ENCODE data around the gene CCSER2. TPM values are rescaled to one million over a fixed set of nuclear protein-coding genes. Genes with fewer than 3 reads are reported as not detected.

The CCSER2 gene
- total and polyA plus RNA-seq, 2 donors (not counting 1 experiment from before 2014, with no cell fraction given), result 6.0 to 45.9 TPM

DNA sequence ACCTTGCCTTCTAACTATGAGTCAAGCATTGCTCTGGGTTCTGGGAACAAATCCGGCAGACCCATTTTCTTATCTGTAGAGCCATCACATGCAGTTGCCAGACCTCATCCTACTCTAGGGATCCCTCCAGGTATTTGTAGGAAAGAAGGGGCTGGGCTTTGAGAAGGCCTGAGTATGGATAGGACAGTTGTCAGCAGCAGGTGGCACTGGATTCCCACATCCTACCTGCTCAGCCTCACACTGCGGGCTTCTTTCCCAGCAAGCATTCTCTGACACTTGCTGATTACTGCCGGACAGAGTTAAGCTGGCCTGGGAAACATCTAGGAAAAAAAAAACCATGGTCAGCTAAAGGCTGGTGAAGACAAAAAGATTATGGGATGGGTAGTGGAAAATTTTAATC, 224.1 kb downstream of the CCSER2 start:
- no peaks in the 10 kb centered on the region for H3K36me3 ChIP-seq (replicated peaks in 1 of 2; ENCODE audit: control extremely low read depth in 1 of 2, control insufficient read depth in 1 of 2, extremely low read depth in 1 of 2, insufficient read depth in 2 of 2, low read length in 1 of 2)
- Mint-ChIP-seq H3K9me3 (ENCODE audit: insufficient read depth) (no peaks in the 10 kb centered on the region), H3K4me3 (no peak overlapping the region), H3K4me1 (no peaks in the 10 kb centered on the region), H3K27me3 (peaks cover 20% of the 10 kb centered on the region), H3K27ac (no peak overlapping the region)
- no peaks in the 10 kb centered on the region for H3K9me3 ChIP-seq (ENCODE audit: control extremely low read depth in 1 of 3, control insufficient read depth in 2 of 3, insufficient read depth in 1 of 3, low read length in 2 of 3)
- ATAC-seq (ENCODE audit: low read depth), result no peak
- no peak for DNase-seq
- POLR2A ChIA-PET, result no interaction called here
- H3K9ac ChIP-seq (ENCODE audit: low read length), result no peak overlapping the region
- no peaks in the 10 kb centered on the region for H3K79me2 ChIP-seq (ENCODE audit: control insufficient read depth, insufficient read depth, low read length)
- H4K20me1 ChIP-seq (ENCODE audit: control insufficient read depth, insufficient read depth, low read length, poor library complexity, severe bottlenecking), result no peaks in the 10 kb centered on the region
- H3K4me2 ChIP-seq (replicated peaks; ENCODE audit: low read depth, low read length, poor library complexity, severe bottlenecking), result no peak overlapping the region
- no peak overlapping the region for H2AFZ ChIP-seq (ENCODE audit: insufficient read depth, low read depth, low read length, poor library complexity, severe bottlenecking)
- peaks cover 0 to 5% (median 0%) of the 10 kb centered on the region in 4 experiments for H3K27me3 ChIP-seq (replicated peaks in 1 of 4; ENCODE audit: control extremely low read depth in 1 of 4, control insufficient read depth in 3 of 4, insufficient read depth in 4 of 4, low read length in 3 of 4)
- CTCF ChIA-PET, result no interaction called here
- no peak overlapping the region for H3K4me3 ChIP-seq (ENCODE audit: control extremely low read depth in 1 of 5, extremely low read depth in 1 of 5, insufficient read depth in 1 of 5, low read depth in 2 of 5, low read length in 4 of 5)
- no peak overlapping the region for H3K27ac ChIP-seq (ENCODE audit: low read length in 2 of 2)
- intact Hi-C loops (cut with micrococcal nuclease), result no loop called here
- no peaks in the 10 kb centered on the region for H3K4me1 ChIP-seq (ENCODE audit: control insufficient read depth in 2 of 2, insufficient read depth in 2 of 2, low read length in 2 of 2)
- TF ChIP-seq, protein P1, sequence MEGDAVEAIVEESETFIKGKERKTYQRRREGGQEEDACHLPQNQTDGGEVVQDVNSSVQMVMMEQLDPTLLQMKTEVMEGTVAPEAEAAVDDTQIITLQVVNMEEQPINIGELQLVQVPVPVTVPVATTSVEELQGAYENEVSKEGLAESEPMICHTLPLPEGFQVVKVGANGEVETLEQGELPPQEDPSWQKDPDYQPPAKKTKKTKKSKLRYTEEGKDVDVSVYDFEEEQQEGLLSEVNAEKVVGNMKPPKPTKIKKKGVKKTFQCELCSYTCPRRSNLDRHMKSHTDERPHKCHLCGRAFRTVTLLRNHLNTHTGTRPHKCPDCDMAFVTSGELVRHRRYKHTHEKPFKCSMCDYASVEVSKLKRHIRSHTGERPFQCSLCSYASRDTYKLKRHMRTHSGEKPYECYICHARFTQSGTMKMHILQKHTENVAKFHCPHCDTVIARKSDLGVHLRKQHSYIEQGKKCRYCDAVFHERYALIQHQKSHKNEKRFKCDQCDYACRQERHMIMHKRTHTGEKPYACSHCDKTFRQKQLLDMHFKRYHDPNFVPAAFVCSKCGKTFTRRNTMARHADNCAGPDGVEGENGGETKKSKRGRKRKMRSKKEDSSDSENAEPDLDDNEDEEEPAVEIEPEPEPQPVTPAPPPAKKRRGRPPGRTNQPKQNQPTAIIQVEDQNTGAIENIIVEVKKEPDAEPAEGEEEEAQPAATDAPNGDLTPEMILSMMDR (IDR thresholded peaks at IDR 0.05), result no peak
- TF ChIP-seq EZH2 (IDR thresholded peaks at IDR 0.05; ENCODE audit: borderline replicate concordance, insufficient read depth, low read depth, low read length, poor library complexity, severe bottlenecking), result no peak
- no CpG with 5 or more reads among the region's 3 CpGs for WGBS (ENCODE audit: insufficient coverage)

DNA sequence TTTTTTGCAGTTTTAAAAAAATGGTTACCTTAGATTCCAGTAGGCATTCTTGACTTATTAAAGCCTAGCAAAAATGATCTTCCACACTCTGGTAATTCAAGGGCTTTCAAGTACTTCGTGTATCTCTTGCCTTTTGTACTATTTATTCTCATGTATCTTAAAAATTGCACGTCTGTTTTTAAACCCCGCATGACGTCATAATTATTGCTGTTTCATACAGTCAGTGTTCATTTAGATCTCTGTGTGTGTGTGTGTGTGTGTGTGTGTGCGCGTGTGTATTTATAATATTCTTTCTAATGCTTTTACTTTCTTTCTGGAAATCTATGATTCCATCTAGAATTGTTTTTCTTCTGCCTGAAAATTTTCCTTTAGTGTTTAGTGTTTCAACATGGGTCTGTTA, 234.2 kb downstream of the CCSER2 start:
- no peaks in the 10 kb centered on the region for H3K9me3 ChIP-seq (ENCODE audit: control extremely low read depth in 1 of 3, control insufficient read depth in 2 of 3, insufficient read depth in 1 of 3, low read length in 2 of 3)
- H3K4me1 ChIP-seq (ENCODE audit: control insufficient read depth in 2 of 2, insufficient read depth in 2 of 2, low read length in 2 of 2), result peaks cover 7 to 8% of the 10 kb centered on the region in 2 donors
- intact Hi-C loops (cut with micrococcal nuclease), result no loop called here
- DNase-seq (no peak), ATAC-seq (ENCODE audit: low read depth) (no peak)
- no peak overlapping the region for H3K27ac ChIP-seq (ENCODE audit: low read length in 2 of 2)
- H3K27me3 Mint-ChIP-seq, result peaks cover 25% of the 10 kb centered on the region
- no peak overlapping the region for H3K4me2 ChIP-seq (replicated peaks; ENCODE audit: low read depth, low read length, poor library complexity, severe bottlenecking)
- no peaks in the 10 kb centered on the region for H3K36me3 ChIP-seq (replicated peaks in 1 of 2; ENCODE audit: control extremely low read depth in 1 of 2, control insufficient read depth in 1 of 2, extremely low read depth in 1 of 2, insufficient read depth in 2 of 2, low read length in 1 of 2)
- H3K27ac Mint-ChIP-seq, result no peak overlapping the region
- no peak for TF ChIP-seq EZH2 (IDR thresholded peaks at IDR 0.05; ENCODE audit: borderline replicate concordance, insufficient read depth, low read depth, low read length, poor library complexity, severe bottlenecking)
- TF ChIP-seq, protein P1 (IDR thresholded peaks at IDR 0.05), result no peak
- no peaks in the 10 kb centered on the region for H4K20me1 ChIP-seq (ENCODE audit: control insufficient read depth, insufficient read depth, low read length, poor library complexity, severe bottlenecking)
- ChIA-PET POLR2A (no interaction called here), CTCF (no interaction called here)
- peaks cover 0 to 12% (median 3%) of the 10 kb centered on the region in 4 experiments for H3K27me3 ChIP-seq (replicated peaks in 1 of 4; ENCODE audit: control extremely low read depth in 1 of 4, control insufficient read depth in 3 of 4, insufficient read depth in 4 of 4, low read length in 3 of 4)
- no peak overlapping the region for H3K4me3 ChIP-seq (ENCODE audit: control extremely low read depth in 1 of 5, extremely low read depth in 1 of 5, insufficient read depth in 1 of 5, low read depth in 2 of 5, low read length in 4 of 5)
- H3K4me1 Mint-ChIP-seq, result peaks cover 9% of the 10 kb centered on the region
- WGBS (ENCODE audit: insufficient coverage), result no CpG with 5 or more reads among the region's 6 CpGs
- H2AFZ ChIP-seq (ENCODE audit: insufficient read depth, low read depth, low read length, poor library complexity, severe bottlenecking), result no peak overlapping the region
- no peak overlapping the region for H3K9ac ChIP-seq (ENCODE audit: low read length)
- no peaks in the 10 kb centered on the region for H3K9me3 Mint-ChIP-seq (ENCODE audit: insufficient read depth)
- no peak overlapping the region for H3K4me3 Mint-ChIP-seq
- no peaks in the 10 kb centered on the region for H3K79me2 ChIP-seq (ENCODE audit: control insufficient read depth, insufficient read depth, low read length)
